HCT116 (cell line): ENCODE measurements around the gene ADI1.

Experiments used
- CTCF ChIP-seq, 3 experiments: fragments of 200-600 bp in 1 of 3; sonication (generic) in 1 of 3; IDR thresholded peaks in 2 of 3; conservative IDR thresholded peaks in 1 of 3; 2 replicates each; pipeline ENCODE4 v1.5.1; 2012 to 2017; ENCODE audit warnings: low read depth in 2 of 3, low read length in 2 of 3, antibody characterized with exemption in 1 of 3, borderline replicate concordance in 1 of 3, control low read depth in 1 of 3, mild to moderate bottlenecking in 1 of 3, mixed read lengths in 1 of 3, mixed run types in 1 of 3, moderate library complexity in 1 of 3; ENCODE audit not compliant: insufficient read depth in 1 of 3
- EZH2 ChIP-seq: fragments of 200-600 bp; sonication (generic); IDR thresholded peaks from 2 replicates; pipeline ENCODE4 v1.6.1; 2017; ENCODE audit warnings: antibody characterized with exemption, mixed run types
- JUND ChIP-seq: IDR thresholded peaks from 2 replicates; pipeline ENCODE4 v1.6.1; 2012
- POLR2A ChIP-seq: IDR thresholded peaks from 2 replicates; pipeline ENCODE4 v1.7.0; 2011; ENCODE audit warnings: borderline replicate concordance; ENCODE audit not compliant: insufficient read depth, insufficient read length; ENCODE audit errors: extremely low read depth
- SP1 ChIP-seq: IDR thresholded peaks from 2 replicates; pipeline ENCODE4 v1.6.1; 2012; ENCODE audit warnings: low read depth
- TCF7L2 ChIP-seq: IDR thresholded peaks from 2 replicates; pipeline ENCODE4 v1.7.0; 2011; ENCODE audit warnings: borderline replicate concordance, inconsistent platforms; ENCODE audit not compliant: insufficient read depth, insufficient read length; ENCODE audit errors: extremely low read depth
- ZNF274 ChIP-seq: fragments of 200-500 bp; sonication (Bioruptor generic); IDR thresholded peaks from 2 replicates; pipeline ENCODE4 v1.6.1; 2014; ENCODE audit warnings: mild to moderate bottlenecking, low read depth, low read length, inconsistent platforms

- TF ChIP-seq POLR2A (no peak), CTCF (IDR thresholded peaks at IDR 0.05 in 2 of 3, conservative IDR thresholded peaks at IDR 0.05 in 1 of 3; ENCODE audit: borderline replicate concordance in 1 of 3, insufficient read depth in 1 of 3, low read depth in 2 of 3, low read length in 2 of 3) (no peak), ZNF274 (no peak), TCF7L2 (no peak), EZH2 (no peak), JUND (no peak), SP1 (no peak)
These were observed 38.3 kb downstream of the ADI1 start for GRCh38 chr2:3481011-3481400.
